OCI-LY7 (cell line): Measurements from ENCODE around the gene NKAPD1. TPM values are rescaled to one million over a fixed set of nuclear protein-coding genes. Genes with fewer than 3 reads are reported as not detected.

Experiments
- BruUV-seq: library from RNA; stranded (reverse); fragments of 400-500 nt; replicated peaks from 2 replicates; lab custom pipeline; 2021; lab: Mats Ljungman, UMichigan
- CTCF ChIA-PET: fragments of 300-600 bp; sonication (Branson Sonifier 250); formaldehyde crosslinking; loops from one replicate; lab custom pipeline; 2022; ENCODE audit warnings: antibody characterized with exemption; ENCODE audit not compliant: unreplicated experiment; lab: Charles Lee
- POLR2A ChIA-PET: fragments of 300-600 bp; sonication (Branson Sonifier 250); formaldehyde crosslinking; loops from one replicate; lab custom pipeline; 2022; ENCODE audit warnings: antibody characterized with exemption; lab: Charles Lee
- DNase-seq: peaks from one replicate; pipeline ENCODE4 v3.0.0-alpha.2; 2015; ENCODE audit warnings: low spot score
- H2AFZ ChIP-seq: fragments of 200-600 bp; sonication (generic), shearing (Covaris generic); 2 replicates; pipeline ENCODE4 v1.6.1; 2014; ENCODE audit warnings: mild to moderate bottlenecking, antibody characterized with exemption, low read length, moderate library complexity
- H3K27ac ChIP-seq: fragments of 200-600 bp; sonication (generic); 2 replicates; pipeline ENCODE4 v1.5.1; 2014; ENCODE audit warnings: mixed run types, low read depth, mild to moderate bottlenecking, moderate library complexity, low read length, inconsistent platforms; ENCODE audit not compliant: poor library complexity, severe bottlenecking
- H3K36me3 ChIP-seq: fragments of 200-600 bp; sonication (generic); 2 replicates; pipeline ENCODE4 v1.6.1; 2014; ENCODE audit warnings: mild to moderate bottlenecking, antibody characterized with exemption, low read length, moderate library complexity, mixed read lengths; ENCODE audit not compliant: insufficient read depth
- H3K4me1 ChIP-seq: fragments of 200-600 bp; sonication (generic); 2 replicates; pipeline ENCODE4 v1.5.1; 2014; ENCODE audit warnings: mild to moderate bottlenecking, low read length; ENCODE audit not compliant: insufficient read depth, poor library complexity, severe bottlenecking
- H3K4me2 ChIP-seq: fragments of 200-600 bp; sonication (generic); 2 replicates; pipeline ENCODE4 v1.6.1; 2014; ENCODE audit warnings: mild to moderate bottlenecking, low read length
- H3K4me3 ChIP-seq: fragments of 200-600 bp; sonication (generic); 2 replicates; pipeline ENCODE4 v1.5.1; 2014; ENCODE audit warnings: mild to moderate bottlenecking, low read depth, low read length; ENCODE audit not compliant: poor library complexity, severe bottlenecking
- H3K79me2 ChIP-seq: fragments of 200-600 bp; sonication (generic); 2 replicates; pipeline ENCODE4 v1.6.1; 2016; ENCODE audit warnings: low read depth, mild to moderate bottlenecking, low read length, moderate library complexity, mixed read lengths; ENCODE audit not compliant: insufficient read depth
- H3K9me2 ChIP-seq: fragments of 200-600 bp; sonication (generic); 2 replicates; pipeline ENCODE4 v1.6.1; 2016; ENCODE audit warnings: mild to moderate bottlenecking, low read length, mixed read lengths; ENCODE audit not compliant: insufficient read depth
- H3K9me3 ChIP-seq: fragments of 200-600 bp; sonication (generic); 2 replicates; pipeline ENCODE4 v1.6.1; 2014; ENCODE audit warnings: mild to moderate bottlenecking, mixed run types, low read length, mixed read lengths
- H4K20me1 ChIP-seq: fragments of 200-600 bp; sonication (generic); 2 replicates; pipeline ENCODE4 v1.6.1; 2014; ENCODE audit warnings: mild to moderate bottlenecking, antibody characterized with exemption, low read length, moderate library complexity, mixed read lengths; ENCODE audit not compliant: insufficient read depth
- CTCF ChIP-seq: fragments of 200-600 bp; sonication (generic); conservative IDR thresholded peaks from 2 replicates; pipeline ENCODE4 v1.5.1; 2014; ENCODE audit warnings: mild to moderate bottlenecking, antibody characterized with exemption, low read length, moderate library complexity, mixed read lengths
- EZH2phosphoT487 ChIP-seq: fragments of 200-600 bp; sonication (generic); IDR thresholded peaks from 2 replicates; pipeline ENCODE4 v1.6.1; 2018; ENCODE audit warnings: low read depth, borderline replicate concordance, mild to moderate bottlenecking, mixed run types, antibody characterized with exemption, low read length, moderate library complexity, mixed read lengths
- intact Hi-C: fragments of 100-400 bp; cut with micrococcal nuclease; formaldehyde crosslinking; loops from one replicate; pipeline ENCODE4 v1.10.0; 2022; ENCODE audit not compliant: unreplicated experiment
- total RNA-seq, 2 experiments: library from RNA; depleted of rRNA in 1 of 2; stranded (reverse); fragments of >200 nt in 1 of 2; shearing (Covaris generic) in 1 of 2; gene quantifications; 2 replicates each; pipeline ENCODE4 v1.2.3, GENCODE V29; 2014 to 2022

NKAPD1 gene
- total RNA-seq, 2 experiments from 2014 or later = 21.3 to 30.7 TPM

- no peaks in the 10 kb centered on the region for H3K9me2 ChIP-seq
- POLR2A ChIA-PET = interaction anchor here (0.5 to 1.3 kb wide), 5 partner anchors 8 to 78 kb away, joined by 3 read pairs; partner anchors contain the start of gene DLAT
- H3K9me3 ChIP-seq = no peaks in the 10 kb centered on the region
- no TSS peak for BruUV-seq
- no peaks in the 10 kb centered on the region for H3K36me3 ChIP-seq
- CTCF ChIA-PET = no interaction called here
- H4K20me1 ChIP-seq = no peaks in the 10 kb centered on the region
- no peaks in the 10 kb centered on the region for H3K79me2 ChIP-seq
- no peak overlapping the region for H2AFZ ChIP-seq
- no peak for DNase-seq
- TF ChIP-seq CTCF (no peak), EZH2phosphoT487 (no peak)
- intact Hi-C loops = no loop called here
- H3K27ac ChIP-seq = no peak overlapping the region
- no peak overlapping the region for H3K4me2 ChIP-seq
- H3K4me1 ChIP-seq = no peaks in the 10 kb centered on the region
- no peak overlapping the region for H3K4me3 ChIP-seq
Observed at GRCh38 chr11:112103446-112103845, 29.3 kb downstream of the NKAPD1 start.

GRCh38 chr11:112106070-112106469, 32.0 kb downstream of the NKAPD1 start:
- H3K4me3 ChIP-seq = no peak overlapping the region
- CTCF ChIA-PET = no interaction called here
- POLR2A ChIA-PET = interaction anchor here (0.6 kb wide), 1 partner anchor 64 kb away, joined by 4 read pairs; no protein-coding TSS in a partner anchor
- 0 out of 2 replicates have a peak, but pooled peaks cover 7% of the 10 kb centered on the region for H3K9me3 ChIP-seq
- intact Hi-C loops = no loop called here
- no peak for TF ChIP-seq CTCF
- no peak for TF ChIP-seq EZH2phosphoT487
- H4K20me1 ChIP-seq = no peaks in the 10 kb centered on the region
- H3K9me2 ChIP-seq = no peaks in the 10 kb centered on the region
- no peak overlapping the region for H3K27ac ChIP-seq
- H3K36me3 ChIP-seq = no peaks in the 10 kb centered on the region
- BruUV-seq = no TSS peak
- no peaks in the 10 kb centered on the region for H3K4me1 ChIP-seq
- no peak overlapping the region for H3K4me2 ChIP-seq
- DNase-seq = no peak
- H2AFZ ChIP-seq = no peak overlapping the region
- no peaks in the 10 kb centered on the region for H3K79me2 ChIP-seq
